PFSK-1 (cell line): ENCODE data around the gene ITPRID1.

Source experiments
- FOXP2 ChIP-seq: optimal IDR thresholded peaks from 2 replicates; pipeline ENCODE3; 2011; ENCODE audit warnings: borderline replicate concordance, control low read depth, inconsistent platforms; ENCODE audit not compliant: insufficient read depth; ENCODE audit errors: extremely low read length, extremely low read depth
- POLR2AphosphoS5 ChIP-seq: IDR thresholded peaks from 2 replicates; pipeline ENCODE4 v1.6.1; 2012; ENCODE audit warnings: low read depth, mild to moderate bottlenecking, control low read depth, low read length, moderate library complexity
- SIN3A ChIP-seq: IDR thresholded peaks from 2 replicates; pipeline ENCODE4 v1.6.1; 2012; ENCODE audit warnings: mild to moderate bottlenecking, low read length, moderate library complexity, borderline replicate concordance; ENCODE audit not compliant: insufficient read depth
- TAF1 ChIP-seq: IDR thresholded peaks from 2 replicates; pipeline ENCODE4 v1.6.1; 2012; ENCODE audit warnings: low read length, control low read depth, borderline replicate concordance; ENCODE audit not compliant: insufficient read depth
- TF ChIP-seq, protein P1 (sequence below), 2 experiments: IDR thresholded peaks; 2 replicates each; pipeline versions ENCODE4 v1.6.1 to v1.8.0; 2011 to 2012; ENCODE audit warnings: low read depth in 2 of 2, low read length in 2 of 2, control low read depth in 1 of 2, inconsistent platforms in 1 of 2, mild to moderate bottlenecking in 1 of 2, moderate library complexity in 1 of 2; ENCODE audit not compliant: insufficient read depth in 1 of 2

ITPRID1 gene

GRCh38 chr7:31476073-31476745, 37.7 kb upstream of the ITPRID1 start:
- TF ChIP-seq FOXP2 = no peak
- no peak for TF ChIP-seq POLR2AphosphoS5
- TF ChIP-seq, protein P1, sequence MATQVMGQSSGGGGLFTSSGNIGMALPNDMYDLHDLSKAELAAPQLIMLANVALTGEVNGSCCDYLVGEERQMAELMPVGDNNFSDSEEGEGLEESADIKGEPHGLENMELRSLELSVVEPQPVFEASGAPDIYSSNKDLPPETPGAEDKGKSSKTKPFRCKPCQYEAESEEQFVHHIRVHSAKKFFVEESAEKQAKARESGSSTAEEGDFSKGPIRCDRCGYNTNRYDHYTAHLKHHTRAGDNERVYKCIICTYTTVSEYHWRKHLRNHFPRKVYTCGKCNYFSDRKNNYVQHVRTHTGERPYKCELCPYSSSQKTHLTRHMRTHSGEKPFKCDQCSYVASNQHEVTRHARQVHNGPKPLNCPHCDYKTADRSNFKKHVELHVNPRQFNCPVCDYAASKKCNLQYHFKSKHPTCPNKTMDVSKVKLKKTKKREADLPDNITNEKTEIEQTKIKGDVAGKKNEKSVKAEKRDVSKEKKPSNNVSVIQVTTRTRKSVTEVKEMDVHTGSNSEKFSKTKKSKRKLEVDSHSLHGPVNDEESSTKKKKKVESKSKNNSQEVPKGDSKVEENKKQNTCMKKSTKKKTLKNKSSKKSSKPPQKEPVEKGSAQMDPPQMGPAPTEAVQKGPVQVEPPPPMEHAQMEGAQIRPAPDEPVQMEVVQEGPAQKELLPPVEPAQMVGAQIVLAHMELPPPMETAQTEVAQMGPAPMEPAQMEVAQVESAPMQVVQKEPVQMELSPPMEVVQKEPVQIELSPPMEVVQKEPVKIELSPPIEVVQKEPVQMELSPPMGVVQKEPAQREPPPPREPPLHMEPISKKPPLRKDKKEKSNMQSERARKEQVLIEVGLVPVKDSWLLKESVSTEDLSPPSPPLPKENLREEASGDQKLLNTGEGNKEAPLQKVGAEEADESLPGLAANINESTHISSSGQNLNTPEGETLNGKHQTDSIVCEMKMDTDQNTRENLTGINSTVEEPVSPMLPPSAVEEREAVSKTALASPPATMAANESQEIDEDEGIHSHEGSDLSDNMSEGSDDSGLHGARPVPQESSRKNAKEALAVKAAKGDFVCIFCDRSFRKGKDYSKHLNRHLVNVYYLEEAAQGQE (IDR thresholded peaks at IDR 0.05; ENCODE audit: insufficient read depth in 1 of 2, low read depth in 2 of 2, low read length in 2 of 2) = no peak
- TF ChIP-seq TAF1 = no peak
- no peak for TF ChIP-seq SIN3A

GRCh38 chr7:31476941-31477677, 36.8 kb upstream of the ITPRID1 start:
- TF ChIP-seq POLR2AphosphoS5 (no peak), FOXP2 (no peak), TAF1 (no peak), SIN3A (no peak)
- TF ChIP-seq, protein P1 (IDR thresholded peaks at IDR 0.05; ENCODE audit: insufficient read depth in 1 of 2, low read depth in 2 of 2, low read length in 2 of 2) = no peak

DNA sequence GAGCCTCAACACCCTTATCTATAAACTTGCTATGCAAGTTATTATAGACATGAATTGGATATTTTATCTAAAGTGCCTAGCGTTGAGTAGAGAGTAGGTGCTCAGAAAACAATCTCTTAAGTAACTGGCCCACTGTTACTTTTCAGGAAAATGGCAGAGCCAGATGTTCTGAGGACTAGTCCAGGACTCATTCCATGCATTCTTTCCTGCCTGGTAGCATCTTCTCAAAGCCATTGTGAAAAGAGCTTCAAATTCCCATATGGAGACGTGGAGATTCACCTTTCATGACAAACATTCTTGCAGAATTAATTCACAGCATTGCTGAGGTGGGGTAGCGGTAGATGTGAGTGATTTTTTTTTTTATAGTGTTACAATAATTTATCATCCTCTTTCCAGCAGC, 35.9 kb upstream of the ITPRID1 start:
- TF ChIP-seq SIN3A = no peak
- TF ChIP-seq TAF1 = no peak
- no peak for TF ChIP-seq POLR2AphosphoS5
- TF ChIP-seq, protein P1 (IDR thresholded peaks at IDR 0.05; ENCODE audit: insufficient read depth in 1 of 2, low read depth in 2 of 2, low read length in 2 of 2) = no peak
- TF ChIP-seq FOXP2 = no peak

GRCh38 chr7:31478721-31479120, 35.2 kb upstream of the ITPRID1 start:
- TF ChIP-seq, protein P1 (IDR thresholded peaks at IDR 0.05; ENCODE audit: insufficient read depth in 1 of 2, low read depth in 2 of 2, low read length in 2 of 2) = no peak
- TF ChIP-seq SIN3A (no peak), FOXP2 (no peak), POLR2AphosphoS5 (no peak), TAF1 (no peak)
